ENCODE measurements around the gene CCDC83.
"Not testable (repeated sequence)": the region's sequence is repeated elsewhere in the genome, so short reads cannot be mapped to it uniquely, and the experiment has no call there.

CCDC83 gene

DNA sequence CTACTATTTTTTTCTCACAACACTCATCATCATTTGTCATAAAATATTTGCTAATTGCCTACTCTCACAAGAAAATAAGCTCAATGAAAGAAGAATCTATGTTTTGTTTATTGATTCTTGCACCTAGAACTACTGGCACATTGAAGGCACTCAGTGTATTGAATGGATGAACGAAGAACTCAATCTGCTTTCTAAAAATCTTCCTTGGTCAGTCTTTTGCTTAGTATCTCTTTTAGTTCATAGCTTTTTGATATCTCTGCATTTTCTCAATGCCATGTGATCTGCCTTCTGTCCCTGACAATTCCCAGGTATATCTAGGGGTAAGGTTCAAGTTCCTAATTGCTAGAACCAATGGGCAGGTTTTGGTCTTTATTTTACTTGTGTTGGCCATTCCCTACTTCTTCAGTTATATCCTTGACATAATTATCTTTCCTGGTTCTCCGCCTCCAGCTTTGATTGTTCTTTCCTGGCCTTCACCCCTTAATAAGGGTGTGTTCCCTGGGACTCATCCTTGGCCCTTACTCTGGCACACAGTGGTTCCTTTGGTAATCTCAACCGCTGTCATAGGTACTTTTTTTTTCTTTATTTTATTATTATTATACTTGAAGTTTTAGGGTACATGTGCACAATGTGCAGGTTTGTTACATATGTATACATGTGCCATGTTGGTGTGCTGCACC is 96.4 kb downstream of the CCDC83 start:
- H2AFZ ChIP-seq (ENCODE audit: low read depth) = no peak overlapping the region
- H3K4me1 ChIP-seq (ENCODE audit: low read depth, poor library complexity, severe bottlenecking) = peaks cover 44% of the 10 kb centered on the region
- TF ChIP-seq, protein P1, sequence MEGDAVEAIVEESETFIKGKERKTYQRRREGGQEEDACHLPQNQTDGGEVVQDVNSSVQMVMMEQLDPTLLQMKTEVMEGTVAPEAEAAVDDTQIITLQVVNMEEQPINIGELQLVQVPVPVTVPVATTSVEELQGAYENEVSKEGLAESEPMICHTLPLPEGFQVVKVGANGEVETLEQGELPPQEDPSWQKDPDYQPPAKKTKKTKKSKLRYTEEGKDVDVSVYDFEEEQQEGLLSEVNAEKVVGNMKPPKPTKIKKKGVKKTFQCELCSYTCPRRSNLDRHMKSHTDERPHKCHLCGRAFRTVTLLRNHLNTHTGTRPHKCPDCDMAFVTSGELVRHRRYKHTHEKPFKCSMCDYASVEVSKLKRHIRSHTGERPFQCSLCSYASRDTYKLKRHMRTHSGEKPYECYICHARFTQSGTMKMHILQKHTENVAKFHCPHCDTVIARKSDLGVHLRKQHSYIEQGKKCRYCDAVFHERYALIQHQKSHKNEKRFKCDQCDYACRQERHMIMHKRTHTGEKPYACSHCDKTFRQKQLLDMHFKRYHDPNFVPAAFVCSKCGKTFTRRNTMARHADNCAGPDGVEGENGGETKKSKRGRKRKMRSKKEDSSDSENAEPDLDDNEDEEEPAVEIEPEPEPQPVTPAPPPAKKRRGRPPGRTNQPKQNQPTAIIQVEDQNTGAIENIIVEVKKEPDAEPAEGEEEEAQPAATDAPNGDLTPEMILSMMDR (conservative IDR thresholded peaks at IDR 0.05; ENCODE audit: low read depth, low read length) = no peak

DNA sequence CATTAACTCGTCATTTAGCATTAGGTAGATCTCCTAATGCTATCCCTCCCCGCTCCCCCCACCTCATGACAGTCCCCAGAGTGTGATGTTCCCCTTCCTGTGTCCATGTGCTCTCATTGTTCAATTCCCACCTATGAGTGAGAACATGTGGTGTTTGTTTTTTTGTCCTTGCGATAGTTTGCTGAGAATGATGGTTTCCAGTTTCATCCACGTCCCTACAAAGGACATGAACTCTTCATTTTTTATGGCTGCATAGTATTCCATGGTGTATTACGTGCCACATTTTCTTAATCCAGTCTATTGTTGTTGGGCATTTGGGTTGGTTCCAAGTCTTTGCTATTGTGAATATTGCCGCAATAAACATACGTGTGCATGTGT is 96.9 kb downstream of the CCDC83 start:
- H3K4me3 ChIP-seq (IDR thresholded peaks at IDR 0.05; ENCODE audit: insufficient read depth, low read depth, low read length); H3K36me3 ChIP-seq (ENCODE audit: insufficient read depth); H3K79me2 ChIP-seq (ENCODE audit: insufficient read depth, low read depth); H2AFZ ChIP-seq (ENCODE audit: low read depth); H3K9ac ChIP-seq; H4K20me1 ChIP-seq (ENCODE audit: insufficient read depth); H3K27ac ChIP-seq; H3K4me2 ChIP-seq; H3K27me3 ChIP-seq (ENCODE audit: insufficient read depth, low read depth): not testable (repeated sequence)
- peaks cover 39% of the 10 kb centered on the region for H3K4me1 ChIP-seq (ENCODE audit: low read depth, poor library complexity, severe bottlenecking)

More for the DNA sequence above, 96.4 kb downstream of the CCDC83 start:
- Histone ChIP-seq H3K79me2 (ENCODE audit: insufficient read depth, low read depth) (no peaks in the 10 kb centered on the region), H3K4me3 (IDR thresholded peaks at IDR 0.05; ENCODE audit: insufficient read depth, low read depth, low read length) (no peak overlapping the region), H3K4me2 (no peak overlapping the region), H3K27me3 (ENCODE audit: insufficient read depth, low read depth) (no peaks in the 10 kb centered on the region), H3K9ac (no peak overlapping the region), H3K36me3 (ENCODE audit: insufficient read depth) (0 out of 2 replicates have a peak, but pooled peaks cover 5% of the 10 kb centered on the region), H4K20me1 (ENCODE audit: insufficient read depth) (no peaks in the 10 kb centered on the region), H3K27ac (no peak overlapping the region)

DNA sequence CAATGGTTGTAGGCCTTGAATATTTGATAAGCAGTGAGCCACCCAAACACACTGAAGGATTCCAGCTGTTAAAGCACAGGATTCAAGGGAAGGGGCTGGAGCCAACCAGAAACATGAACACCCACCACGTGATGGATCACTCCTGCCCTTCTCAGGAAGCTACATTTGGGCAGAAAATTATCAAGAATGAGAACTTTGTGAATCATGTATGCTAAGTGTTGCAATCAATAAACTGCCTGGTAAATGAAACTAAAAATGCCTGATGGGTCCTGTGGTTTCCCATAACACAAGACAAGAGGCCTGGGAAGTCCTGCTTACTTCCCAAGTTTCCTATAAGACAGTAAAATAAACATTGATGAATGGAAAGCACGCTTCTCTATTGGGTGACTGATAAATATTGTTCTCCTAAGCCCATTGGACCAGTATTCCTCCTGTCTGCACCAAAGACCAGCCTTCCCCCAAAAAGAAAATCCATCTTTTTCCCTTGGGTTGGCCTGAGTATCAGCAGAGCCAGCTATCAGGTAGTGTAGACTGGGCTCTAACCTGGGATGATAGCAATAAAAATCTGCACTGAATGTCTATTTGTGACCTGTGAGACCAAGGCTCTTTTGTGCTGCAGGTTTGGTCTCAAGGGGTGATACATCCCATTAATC is 98.4 kb downstream of the CCDC83 start:
- H3K4me3 ChIP-seq (IDR thresholded peaks at IDR 0.05; ENCODE audit: insufficient read depth, low read depth, low read length) = no peak overlapping the region
- H3K4me2 ChIP-seq = no peak overlapping the region
- TF ChIP-seq, protein P1 (conservative IDR thresholded peaks at IDR 0.05; ENCODE audit: low read depth, low read length) = no peak
- 0 out of 2 replicates have a peak, but pooled peaks cover 8% of the 10 kb centered on the region for H3K36me3 ChIP-seq (ENCODE audit: insufficient read depth)
- no peaks in the 10 kb centered on the region for H3K27me3 ChIP-seq (ENCODE audit: insufficient read depth, low read depth)
- peaks cover 24% of the 10 kb centered on the region for H3K4me1 ChIP-seq (ENCODE audit: low read depth, poor library complexity, severe bottlenecking)
- no peak overlapping the region for H3K27ac ChIP-seq
- H4K20me1 ChIP-seq (ENCODE audit: insufficient read depth) = no peaks in the 10 kb centered on the region
- H3K9ac ChIP-seq = no peak overlapping the region
- H2AFZ ChIP-seq (ENCODE audit: low read depth) = no peak overlapping the region
- no peaks in the 10 kb centered on the region for H3K79me2 ChIP-seq (ENCODE audit: insufficient read depth, low read depth)

DNA sequence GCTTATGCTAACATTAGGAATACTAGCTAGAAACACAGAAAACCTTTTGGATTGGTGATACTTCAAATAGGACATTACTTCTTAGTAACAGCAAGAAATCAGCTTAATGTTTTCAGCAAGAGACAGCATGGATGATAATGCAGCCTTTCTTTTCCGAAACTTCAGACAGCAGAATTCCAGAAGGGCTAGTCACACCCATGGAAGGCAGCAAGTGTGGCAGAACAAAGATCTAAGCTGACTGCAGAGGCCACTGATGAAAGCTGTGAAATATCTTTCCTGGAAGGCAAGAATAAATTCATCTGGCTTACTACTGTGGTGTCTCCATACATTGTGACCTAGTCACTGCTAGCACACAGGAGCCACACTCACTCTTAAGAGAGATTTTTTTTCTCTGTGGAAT is 100.3 kb downstream of the CCDC83 start:
- H3K9ac ChIP-seq = no peak overlapping the region
- no peaks in the 10 kb centered on the region for H4K20me1 ChIP-seq (ENCODE audit: insufficient read depth)
- no peak overlapping the region for H3K27ac ChIP-seq

More for the DNA sequence above, 100.3 kb downstream of the CCDC83 start:
- H3K36me3 ChIP-seq (ENCODE audit: insufficient read depth) = 0 out of 2 replicates have a peak, but pooled peaks cover 8% of the 10 kb centered on the region
- TF ChIP-seq, protein P1 (conservative IDR thresholded peaks at IDR 0.05; ENCODE audit: low read depth, low read length) = no peak
- no peaks in the 10 kb centered on the region for H3K27me3 ChIP-seq (ENCODE audit: insufficient read depth, low read depth)
- H2AFZ ChIP-seq (ENCODE audit: low read depth) = no peak overlapping the region
- no peaks in the 10 kb centered on the region for H3K79me2 ChIP-seq (ENCODE audit: insufficient read depth, low read depth)
- H3K4me1 ChIP-seq (ENCODE audit: low read depth, poor library complexity, severe bottlenecking) = peaks cover 5% of the 10 kb centered on the region
- H3K4me2 ChIP-seq = no peak overlapping the region
- no peak overlapping the region for H3K4me3 ChIP-seq (IDR thresholded peaks at IDR 0.05; ENCODE audit: insufficient read depth, low read depth, low read length)
